ENCODE results near the gene SLC25A41. TPM values are rescaled to one million over a fixed set of nuclear protein-coding genes. Genes with fewer than 3 reads are reported as not detected.

The SLC25A41 gene
- total and polyA plus RNA-seq, 2 of the 13 experiments (the other 11 are each of a cell fraction or from before 2014, with no cell fraction given) = 0.33 to 0.95 TPM

DNA sequence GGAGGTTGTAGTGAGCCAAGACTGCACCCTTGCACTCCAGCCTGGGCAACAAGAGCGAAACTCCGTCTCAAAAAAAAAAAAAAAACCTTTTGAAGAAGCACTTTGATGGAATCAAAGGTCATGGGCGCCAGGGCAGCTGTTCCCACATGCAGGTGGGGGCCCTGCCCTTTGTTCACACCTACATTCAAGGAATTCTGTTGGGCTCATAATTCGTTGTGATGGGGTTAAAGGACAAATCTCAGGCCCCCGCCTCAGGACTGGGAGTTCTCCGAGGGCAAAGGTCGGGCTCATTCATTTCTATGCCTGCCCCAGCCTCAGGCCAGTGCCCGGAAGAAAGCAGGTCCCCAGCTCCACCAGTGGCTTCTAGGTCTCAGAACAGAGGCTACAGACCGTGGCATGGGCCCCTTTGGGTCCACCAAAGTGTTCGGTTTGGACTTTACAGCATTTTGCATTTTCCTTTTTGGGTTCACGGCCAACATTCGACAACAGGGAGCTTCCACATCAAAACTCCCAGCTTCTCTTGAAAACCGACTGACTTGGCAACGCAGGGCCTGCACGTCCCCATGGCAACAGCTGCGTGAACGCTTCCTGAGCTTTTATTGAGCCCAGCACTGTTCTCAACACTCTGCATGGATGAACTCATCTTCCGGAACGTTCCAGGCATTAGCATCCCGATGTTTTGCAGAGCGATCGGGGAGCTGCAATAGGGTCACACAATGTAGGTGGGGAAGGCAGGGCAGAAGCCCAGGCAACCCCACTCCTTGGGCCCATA, 30.5 kb downstream of the SLC25A41 start (continued):
- TF ChIP-seq ZNF652 (CRISPR knock-in tag; IDR thresholded peaks at IDR 0.05; ENCODE audit: borderline replicate concordance, low read depth) = 0 out of 2 replicates have a peak, but pooled peaks have one; percentile 41
- no peak for TF ChIP-seq MAF1 (CRISPR knock-in tag; IDR thresholded peaks at IDR 0.05; ENCODE audit: borderline replicate concordance)
- TF ChIP-seq, protein P1, sequence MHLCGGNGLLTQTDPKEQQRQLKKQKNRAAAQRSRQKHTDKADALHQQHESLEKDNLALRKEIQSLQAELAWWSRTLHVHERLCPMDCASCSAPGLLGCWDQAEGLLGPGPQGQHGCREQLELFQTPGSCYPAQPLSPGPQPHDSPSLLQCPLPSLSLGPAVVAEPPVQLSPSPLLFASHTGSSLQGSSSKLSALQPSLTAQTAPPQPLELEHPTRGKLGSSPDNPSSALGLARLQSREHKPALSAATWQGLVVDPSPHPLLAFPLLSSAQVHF (CRISPR knock-in tag; IDR thresholded peaks at IDR 0.05) = no peak
- TF ChIP-seq MIXL1 (CRISPR knock-in tag; IDR thresholded peaks at IDR 0.05) = no peak
- TF ChIP-seq, protein P2, sequence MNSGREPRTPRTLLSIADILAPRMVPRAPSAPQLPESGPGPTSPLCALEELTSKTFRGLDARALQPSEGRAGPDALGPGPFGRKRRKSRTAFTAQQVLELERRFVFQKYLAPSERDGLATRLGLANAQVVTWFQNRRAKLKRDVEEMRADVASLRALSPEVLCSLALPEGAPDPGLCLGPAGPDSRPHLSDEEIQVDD (CRISPR knock-in tag; IDR thresholded peaks at IDR 0.05; ENCODE audit: borderline replicate concordance) = no peak
- peak; percentile 84; the same call in 1 of the 2 replicates for TF ChIP-seq PHF21A (CRISPR knock-in tag; IDR thresholded peaks at IDR 0.05)
- TF ChIP-seq HMG20B (CRISPR knock-in tag; conservative IDR thresholded peaks at IDR 0.05) = peak; percentile 57
- TF ChIP-seq, protein P3, sequence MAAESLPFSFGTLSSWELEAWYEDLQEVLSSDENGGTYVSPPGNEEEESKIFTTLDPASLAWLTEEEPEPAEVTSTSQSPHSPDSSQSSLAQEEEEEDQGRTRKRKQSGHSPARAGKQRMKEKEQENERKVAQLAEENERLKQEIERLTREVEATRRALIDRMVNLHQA (CRISPR knock-in tag; IDR thresholded peaks at IDR 0.05) = no peak
- TF ChIP-seq ELF4 (CRISPR knock-in tag; IDR thresholded peaks at IDR 0.05; ENCODE audit: borderline replicate concordance) = peak; percentile 68; the same call in 1 of the 2 replicates
- TF ChIP-seq, protein P4, sequence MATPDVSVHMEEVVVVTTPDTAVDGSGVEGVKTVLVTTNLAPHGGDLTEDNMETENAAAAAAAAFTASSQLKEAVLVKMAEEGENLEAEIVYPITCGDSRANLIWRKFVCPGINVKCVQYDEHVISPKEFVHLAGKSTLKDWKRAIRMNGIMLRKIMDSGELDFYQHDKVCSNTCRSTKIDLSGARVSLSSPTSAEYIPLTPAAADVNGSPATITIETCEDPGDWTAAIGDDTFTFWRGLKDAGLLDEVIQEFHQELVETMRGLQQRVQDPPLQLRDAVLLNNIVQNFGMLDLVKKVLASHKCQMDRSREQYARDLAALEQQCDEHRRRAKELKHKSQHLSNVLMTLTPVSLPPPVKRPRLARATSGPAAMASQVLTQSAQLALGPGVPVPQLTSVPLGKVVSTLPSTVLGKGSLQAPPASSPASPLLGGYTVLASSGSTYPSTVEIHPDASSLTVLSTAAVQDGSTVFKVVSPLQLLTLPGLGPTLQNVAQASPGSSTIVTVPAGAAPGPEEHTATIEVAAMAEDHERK (CRISPR knock-in tag; IDR thresholded peaks at IDR 0.05; ENCODE audit: low read depth) = no peak
- TF ChIP-seq PHF5A (CRISPR knock-in tag; IDR thresholded peaks at IDR 0.05; ENCODE audit: low read depth, unreplicated experiment) = no peak
- no peak for TF ChIP-seq ZIK1 (CRISPR knock-in tag; IDR thresholded peaks at IDR 0.05; ENCODE audit: borderline replicate concordance, low read depth)
- TF ChIP-seq RELA (CRISPR knock-in tag; IDR thresholded peaks at IDR 0.05) = no peak
- TF ChIP-seq CREB3 (CRISPR knock-in tag; IDR thresholded peaks at IDR 0.05) = no peak
- TF ChIP-seq MYNN (CRISPR knock-in tag; IDR thresholded peaks at IDR 0.05; ENCODE audit: low read depth) = peak; percentile 98
- TF ChIP-seq ONECUT2 (CRISPR knock-in tag; IDR thresholded peaks at IDR 0.05) = no peak
- TF ChIP-seq, protein P5, sequence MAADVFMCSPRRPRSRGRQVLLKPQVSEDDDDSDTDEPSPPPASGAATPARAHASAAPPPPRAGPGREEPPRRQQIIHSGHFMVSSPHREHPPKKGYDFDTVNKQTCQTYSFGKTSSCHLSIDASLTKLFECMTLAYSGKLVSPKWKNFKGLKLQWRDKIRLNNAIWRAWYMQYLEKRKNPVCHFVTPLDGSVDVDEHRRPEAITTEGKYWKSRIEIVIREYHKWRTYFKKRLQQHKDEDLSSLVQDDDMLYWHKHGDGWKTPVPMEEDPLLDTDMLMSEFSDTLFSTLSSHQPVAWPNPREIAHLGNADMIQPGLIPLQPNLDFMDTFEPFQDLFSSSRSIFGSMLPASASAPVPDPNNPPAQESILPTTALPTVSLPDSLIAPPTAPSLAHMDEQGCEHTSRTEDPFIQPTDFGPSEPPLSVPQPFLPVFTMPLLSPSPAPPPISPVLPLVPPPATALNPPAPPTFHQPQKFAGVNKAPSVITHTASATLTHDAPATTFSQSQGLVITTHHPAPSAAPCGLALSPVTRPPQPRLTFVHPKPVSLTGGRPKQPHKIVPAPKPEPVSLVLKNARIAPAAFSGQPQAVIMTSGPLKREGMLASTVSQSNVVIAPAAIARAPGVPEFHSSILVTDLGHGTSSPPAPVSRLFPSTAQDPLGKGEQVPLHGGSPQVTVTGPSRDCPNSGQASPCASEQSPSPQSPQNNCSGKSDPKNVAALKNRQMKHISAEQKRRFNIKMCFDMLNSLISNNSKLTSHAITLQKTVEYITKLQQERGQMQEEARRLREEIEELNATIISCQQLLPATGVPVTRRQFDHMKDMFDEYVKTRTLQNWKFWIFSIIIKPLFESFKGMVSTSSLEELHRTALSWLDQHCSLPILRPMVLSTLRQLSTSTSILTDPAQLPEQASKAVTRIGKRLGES (CRISPR knock-in tag; IDR thresholded peaks at IDR 0.05; ENCODE audit: borderline replicate concordance) = no peak
- no peak for TF ChIP-seq ZNF33B (CRISPR knock-in tag; IDR thresholded peaks at IDR 0.05)
- TF ChIP-seq ZNF331 (CRISPR knock-in tag; IDR thresholded peaks at IDR 0.05) = no peak
- TF ChIP-seq, protein P6, sequence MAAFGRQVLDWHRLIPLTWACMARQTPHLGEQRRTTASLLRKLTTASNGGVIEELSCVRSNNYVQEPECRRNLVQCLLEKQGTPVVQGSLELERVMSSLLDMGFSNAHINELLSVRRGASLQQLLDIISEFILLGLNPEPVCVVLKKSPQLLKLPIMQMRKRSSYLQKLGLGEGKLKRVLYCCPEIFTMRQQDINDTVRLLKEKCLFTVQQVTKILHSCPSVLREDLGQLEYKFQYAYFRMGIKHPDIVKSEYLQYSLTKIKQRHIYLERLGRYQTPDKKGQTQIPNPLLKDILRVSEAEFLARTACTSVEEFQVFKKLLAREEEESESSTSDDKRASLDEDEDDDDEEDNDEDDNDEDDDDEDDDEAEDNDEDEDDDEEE (CRISPR knock-in tag; IDR thresholded peaks at IDR 0.05) = 0 out of 2 replicates have a peak, but pooled peaks have one; percentile 35
- TF ChIP-seq ZC3H4 (CRISPR knock-in tag; IDR thresholded peaks at IDR 0.05; ENCODE audit: borderline replicate concordance) = no peak

Measured in HepG2 (cell line).